ENCODE results near the gene ARPC2. TPM values are rescaled to one million over a fixed set of nuclear protein-coding genes. Genes with fewer than 3 reads are reported as not detected.

ARPC2 gene
- total and polyA plus RNA-seq, 2 of the 13 experiments (the other 11 are each of a cell fraction or from before 2014, with no cell fraction given): 168 to 303 TPM

DNA sequence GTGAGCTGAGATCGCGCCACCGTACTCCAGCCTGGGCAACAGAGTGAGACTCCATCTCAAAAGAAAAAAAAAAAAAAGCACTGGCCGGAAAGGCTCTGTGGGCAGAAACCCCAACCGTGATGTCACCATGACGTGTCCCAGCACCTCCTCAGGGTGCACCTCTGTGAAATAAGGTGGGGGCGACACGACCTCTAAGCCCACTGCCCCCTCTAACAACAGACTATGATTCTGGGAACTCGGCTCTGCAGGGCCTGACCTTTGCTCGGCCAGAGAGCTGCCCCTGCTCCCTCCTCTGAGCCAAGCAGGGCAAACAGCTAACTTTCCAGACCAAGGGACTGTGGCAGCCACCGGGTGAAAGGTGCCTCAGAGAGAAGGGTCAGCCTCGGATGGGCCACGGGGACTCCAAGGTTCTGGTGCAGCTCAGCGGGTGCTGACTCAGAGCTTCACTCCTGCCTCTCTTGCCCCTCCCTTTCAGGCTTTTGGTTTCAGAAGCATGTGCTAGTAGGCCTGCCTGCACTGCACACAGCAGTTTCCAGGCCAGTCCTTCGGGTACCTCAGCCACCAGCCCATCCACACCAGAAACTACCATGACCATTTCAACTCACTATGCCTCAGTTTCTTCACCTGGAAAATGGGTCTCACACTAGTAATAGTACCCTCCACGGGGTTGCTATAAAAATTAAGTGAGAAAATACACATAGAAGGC, 67.3 kb downstream of the ARPC2 start (continued):
- TF ChIP-seq MLLT10 (CRISPR knock-in tag; IDR thresholded peaks at IDR 0.05) (no peak), ZMYM2 (CRISPR knock-in tag; IDR thresholded peaks at IDR 0.05) (peak; percentile 69), ZNF7 (CRISPR knock-in tag; IDR thresholded peaks at IDR 0.05) (peak; percentile 31; the same call in 1 of the 2 replicates), ZNF790 (CRISPR knock-in tag; IDR thresholded peaks at IDR 0.05; ENCODE audit: borderline replicate concordance) (no peak), DR1 (CRISPR knock-in tag; IDR thresholded peaks at IDR 0.05) (no peak), TARDBP (CRISPR knock-in tag; IDR thresholded peaks at IDR 0.05) (0 out of 2 replicates have a peak, but pooled peaks have one; percentile 37), NFKB2 (CRISPR knock-in tag; IDR thresholded peaks at IDR 0.05; ENCODE audit: borderline replicate concordance) (no peak; the same call in 1 of the 2 replicates), RXRA (CRISPR knock-in tag; IDR thresholded peaks at IDR 0.05) (peak; percentile 79; the same call in 1 of the 2 replicates), MED1 (CRISPR knock-in tag; IDR thresholded peaks at IDR 0.05) (0 out of 2 replicates have a peak, but pooled peaks have one; percentile 31), HDAC1 (CRISPR knock-in tag; IDR thresholded peaks at IDR 0.05) (peak; percentile 31; the same call in 1 of the 2 replicates), AGO2 (optimal IDR thresholded peaks at IDR 0.05; ENCODE audit: low read depth, low read length) (peak; percentile 42), ZNF121 (CRISPR knock-in tag; IDR thresholded peaks at IDR 0.05) (peak; percentile 92), ZMYM3 (CRISPR knock-in tag; IDR thresholded peaks at IDR 0.05) (peak; percentile 93), HDAC2 (CRISPR knock-in tag; IDR thresholded peaks at IDR 0.05) (peak; percentile 35; the same call in 1 of the 2 replicates), STAT5B (CRISPR knock-in tag; IDR thresholded peaks at IDR 0.05) (0 out of 2 replicates have a peak, but pooled peaks have one; percentile 7), SALL1 (CRISPR knock-in tag; IDR thresholded peaks at IDR 0.05) (peak; percentile 89)
- TF ChIP-seq, protein P1, sequence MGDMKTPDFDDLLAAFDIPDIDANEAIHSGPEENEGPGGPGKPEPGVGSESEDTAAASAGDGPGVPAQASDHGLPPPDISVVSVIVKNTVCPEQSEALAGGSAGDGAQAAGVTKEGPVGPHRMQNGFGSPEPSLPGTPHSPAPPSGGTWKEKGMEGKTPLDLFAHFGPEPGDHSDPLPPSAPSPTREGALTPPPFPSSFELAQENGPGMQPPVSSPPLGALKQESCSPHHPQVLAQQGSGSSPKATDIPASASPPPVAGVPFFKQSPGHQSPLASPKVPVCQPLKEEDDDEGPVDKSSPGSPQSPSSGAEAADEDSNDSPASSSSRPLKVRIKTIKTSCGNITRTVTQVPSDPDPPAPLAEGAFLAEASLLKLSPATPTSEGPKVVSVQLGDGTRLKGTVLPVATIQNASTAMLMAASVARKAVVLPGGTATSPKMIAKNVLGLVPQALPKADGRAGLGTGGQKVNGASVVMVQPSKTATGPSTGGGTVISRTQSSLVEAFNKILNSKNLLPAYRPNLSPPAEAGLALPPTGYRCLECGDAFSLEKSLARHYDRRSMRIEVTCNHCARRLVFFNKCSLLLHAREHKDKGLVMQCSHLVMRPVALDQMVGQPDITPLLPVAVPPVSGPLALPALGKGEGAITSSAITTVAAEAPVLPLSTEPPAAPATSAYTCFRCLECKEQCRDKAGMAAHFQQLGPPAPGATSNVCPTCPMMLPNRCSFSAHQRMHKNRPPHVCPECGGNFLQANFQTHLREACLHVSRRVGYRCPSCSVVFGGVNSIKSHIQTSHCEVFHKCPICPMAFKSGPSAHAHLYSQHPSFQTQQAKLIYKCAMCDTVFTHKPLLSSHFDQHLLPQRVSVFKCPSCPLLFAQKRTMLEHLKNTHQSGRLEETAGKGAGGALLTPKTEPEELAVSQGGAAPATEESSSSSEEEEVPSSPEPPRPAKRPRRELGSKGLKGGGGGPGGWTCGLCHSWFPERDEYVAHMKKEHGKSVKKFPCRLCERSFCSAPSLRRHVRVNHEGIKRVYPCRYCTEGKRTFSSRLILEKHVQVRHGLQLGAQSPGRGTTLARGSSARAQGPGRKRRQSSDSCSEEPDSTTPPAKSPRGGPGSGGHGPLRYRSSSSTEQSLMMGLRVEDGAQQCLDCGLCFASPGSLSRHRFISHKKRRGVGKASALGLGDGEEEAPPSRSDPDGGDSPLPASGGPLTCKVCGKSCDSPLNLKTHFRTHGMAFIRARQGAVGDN (CRISPR knock-in tag; IDR thresholded peaks at IDR 0.05): peak; percentile 91
- TF ChIP-seq, protein P2, sequence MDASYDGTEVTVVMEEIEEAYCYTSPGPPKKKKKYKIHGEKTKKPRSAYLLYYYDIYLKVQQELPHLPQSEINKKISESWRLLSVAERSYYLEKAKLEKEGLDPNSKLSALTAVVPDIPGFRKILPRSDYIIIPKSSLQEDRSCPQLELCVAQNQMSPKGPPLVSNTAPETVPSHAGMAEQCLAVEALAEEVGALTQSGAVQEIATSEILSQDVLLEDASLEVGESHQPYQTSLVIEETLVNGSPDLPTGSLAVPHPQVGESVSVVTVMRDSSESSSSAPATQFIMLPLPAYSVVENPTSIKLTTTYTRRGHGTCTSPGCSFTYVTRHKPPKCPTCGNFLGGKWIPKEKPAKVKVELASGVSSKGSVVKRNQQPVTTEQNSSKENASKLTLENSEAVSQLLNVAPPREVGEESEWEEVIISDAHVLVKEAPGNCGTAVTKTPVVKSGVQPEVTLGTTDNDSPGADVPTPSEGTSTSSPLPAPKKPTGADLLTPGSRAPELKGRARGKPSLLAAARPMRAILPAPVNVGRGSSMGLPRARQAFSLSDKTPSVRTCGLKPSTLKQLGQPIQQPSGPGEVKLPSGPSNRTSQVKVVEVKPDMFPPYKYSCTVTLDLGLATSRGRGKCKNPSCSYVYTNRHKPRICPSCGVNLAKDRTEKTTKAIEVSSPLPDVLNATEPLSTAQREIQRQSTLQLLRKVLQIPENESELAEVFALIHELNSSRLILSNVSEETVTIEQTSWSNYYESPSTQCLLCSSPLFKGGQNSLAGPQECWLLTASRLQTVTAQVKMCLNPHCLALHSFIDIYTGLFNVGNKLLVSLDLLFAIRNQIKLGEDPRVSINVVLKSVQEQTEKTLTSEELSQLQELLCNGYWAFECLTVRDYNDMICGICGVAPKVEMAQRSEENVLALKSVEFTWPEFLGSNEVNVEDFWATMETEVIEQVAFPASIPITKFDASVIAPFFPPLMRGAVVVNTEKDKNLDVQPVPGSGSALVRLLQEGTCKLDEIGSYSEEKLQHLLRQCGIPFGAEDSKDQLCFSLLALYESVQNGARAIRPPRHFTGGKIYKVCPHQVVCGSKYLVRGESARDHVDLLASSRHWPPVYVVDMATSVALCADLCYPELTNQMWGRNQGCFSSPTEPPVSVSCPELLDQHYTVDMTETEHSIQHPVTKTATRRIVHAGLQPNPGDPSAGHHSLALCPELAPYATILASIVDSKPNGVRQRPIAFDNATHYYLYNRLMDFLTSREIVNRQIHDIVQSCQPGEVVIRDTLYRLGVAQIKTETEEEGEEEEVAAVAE (CRISPR knock-in tag; IDR thresholded peaks at IDR 0.05; ENCODE audit: borderline replicate concordance): no peak
- TF ChIP-seq, protein P3, sequence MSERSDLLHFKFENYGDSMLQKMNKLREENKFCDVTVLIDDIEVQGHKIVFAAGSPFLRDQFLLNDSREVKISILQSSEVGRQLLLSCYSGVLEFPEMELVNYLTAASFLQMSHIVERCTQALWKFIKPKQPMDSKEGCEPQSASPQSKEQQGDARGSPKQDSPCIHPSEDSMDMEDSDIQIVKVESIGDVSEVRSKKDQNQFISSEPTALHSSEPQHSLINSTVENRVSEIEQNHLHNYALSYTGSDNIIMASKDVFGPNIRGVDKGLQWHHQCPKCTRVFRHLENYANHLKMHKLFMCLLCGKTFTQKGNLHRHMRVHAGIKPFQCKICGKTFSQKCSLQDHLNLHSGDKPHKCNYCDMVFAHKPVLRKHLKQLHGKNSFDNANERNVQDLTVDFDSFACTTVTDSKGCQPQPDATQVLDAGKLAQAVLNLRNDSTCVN (CRISPR knock-in tag; IDR thresholded peaks at IDR 0.05; ENCODE audit: borderline replicate concordance): no peak
